GM20000 (cell line): Measurements from ENCODE around the gene MGAT4B.

Source experiments
- DNase-seq: peaks from one replicate; pipeline ENCODE4 v3.0.0; 2012; ENCODE audit warnings: low spot score
- CTCF ChIP-seq: IDR thresholded peaks from 2 replicates; pipeline ENCODE4 v1.5.1; 2012; ENCODE audit warnings: mild to moderate bottlenecking, control low read depth; ENCODE audit errors: extremely low read depth, missing control alignments

MGAT4B gene

GRCh38 chr5:179823937-179824744, 17.5 kb upstream of the MGAT4B start:
- DNase-seq, result no peak
- TF ChIP-seq CTCF, result no peak

GRCh38 chr5:179822444-179822990, 15.9 kb upstream of the MGAT4B start:
- no peak for DNase-seq
- no peak for TF ChIP-seq CTCF

- no peak for TF ChIP-seq CTCF
- no peak for DNase-seq
These were observed 15.4 kb upstream of the MGAT4B start for GRCh38 chr5:179822059-179822432.

- TF ChIP-seq CTCF, result no peak
- peak; percentile 94 for DNase-seq
These were observed 14.8 kb upstream of the MGAT4B start for GRCh38 chr5:179821298-179822058.

- peak; percentile 95 for DNase-seq
- TF ChIP-seq CTCF, result no peak
These were observed 14.0 kb upstream of the MGAT4B start, which contains the start of gene SQSTM1 for GRCh38 chr5:179820483-179821297. Gene SQSTM1, plus strand, starts transcription at chr5:179820905. Its CDS starts 32 bp downstream, at chr5:179820937.

GRCh38 chr5:179820127-179820482, 13.4 kb upstream of the MGAT4B start:
- no peak for TF ChIP-seq CTCF
- DNase-seq, result no peak
